HUES6 (cell line): ENCODE measurements around the gene KRT27.
"Not testable (repeated sequence)": the region's sequence is repeated elsewhere in the genome, so short reads cannot be mapped to it uniquely, and the experiment has no call there.

Experiments
- H3K27ac ChIP-seq: 2 replicates; pipeline ENCODE4 v1.7.0; 2013; ENCODE audit warnings: low read depth, mild to moderate bottlenecking, low read length, inconsistent platforms
- H3K27me3 ChIP-seq: 2 replicates; pipeline ENCODE4 v1.6.1; 2013; ENCODE audit warnings: low read length; ENCODE audit not compliant: control insufficient read depth, insufficient read depth
- H3K36me3 ChIP-seq: 2 replicates; pipeline ENCODE4 v1.6.1; 2013; ENCODE audit warnings: low read length; ENCODE audit not compliant: control insufficient read depth, insufficient read depth
- H3K4me1 ChIP-seq: 2 replicates; pipeline ENCODE4 v1.6.1; 2013; ENCODE audit warnings: low read length; ENCODE audit not compliant: control insufficient read depth, insufficient read depth
- H3K4me3 ChIP-seq: 2 replicates; pipeline ENCODE4 v1.5.1; 2013; ENCODE audit warnings: low read depth, low read length
- H3K9ac ChIP-seq: one replicate; pipeline ENCODE4 v1.6.1; 2013; ENCODE audit warnings: mild to moderate bottlenecking, low read length
- H3K9me3 ChIP-seq: 2 replicates; pipeline ENCODE4 v1.6.1; 2013; ENCODE audit warnings: low read depth, low read length; ENCODE audit not compliant: control insufficient read depth, insufficient read depth

The KRT27 gene

DNA sequence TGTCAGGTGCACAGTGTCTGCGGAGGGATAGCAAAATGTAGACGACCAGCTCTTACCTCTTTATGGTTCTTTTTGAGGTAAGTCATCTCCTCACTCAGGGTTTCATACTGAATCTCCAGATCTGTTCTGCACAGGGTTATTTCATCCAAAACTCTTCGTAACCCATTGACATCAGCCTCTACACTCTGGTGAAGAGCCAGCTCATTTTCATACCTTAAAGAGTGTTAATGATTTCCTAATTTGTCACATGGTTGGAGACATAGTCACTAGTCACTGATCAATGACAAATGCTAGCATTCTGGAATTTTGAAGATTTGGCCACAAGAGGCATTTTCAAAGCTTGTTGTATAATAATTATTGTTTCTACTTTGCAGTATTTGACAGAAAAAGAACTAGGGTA is 28.5 kb downstream of the KRT27 start:
- Histone ChIP-seq H3K4me3 (no peak overlapping the region), H3K36me3 (no peaks in the 10 kb centered on the region), H3K27me3 (peaks cover 10% of the 10 kb centered on the region; the same call in 1 of the 2 replicates), H3K27ac (no peak overlapping the region), H3K4me1 (no peaks in the 10 kb centered on the region), H3K9ac (no peak overlapping the region), H3K9me3 (peaks cover under 1% of the 10 kb centered on the region; the same call in 1 of the 2 replicates)

DNA sequence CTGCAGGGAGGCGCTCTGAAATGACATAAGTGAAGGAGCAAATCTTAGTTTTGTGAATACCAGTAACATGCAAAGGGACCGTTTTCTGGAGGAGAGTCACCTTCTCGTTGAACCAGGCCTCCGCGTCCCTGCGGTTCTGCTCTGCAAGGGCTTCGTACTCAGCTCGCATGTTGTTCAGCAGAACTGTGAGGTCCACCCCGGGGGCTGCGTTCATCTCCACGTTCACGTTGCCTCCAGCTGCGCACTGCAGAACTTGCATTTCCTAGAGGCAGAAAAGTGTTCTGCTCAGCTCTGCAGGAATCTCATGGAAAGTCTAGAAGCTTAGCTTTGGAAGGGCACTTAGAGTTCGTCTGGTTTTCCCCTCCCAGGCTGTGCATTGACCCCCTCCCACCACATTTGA is 31.3 kb downstream of the KRT27 start:
- Histone ChIP-seq H3K4me3 (no peak overlapping the region), H3K27me3 (peaks cover 15% of the 10 kb centered on the region; the same call in 1 of the 2 replicates), H3K36me3 (no peaks in the 10 kb centered on the region), H3K9me3 (no peaks in the 10 kb centered on the region), H3K27ac (no peak overlapping the region), H3K4me1 (no peaks in the 10 kb centered on the region), H3K9ac (no peak overlapping the region)

DNA sequence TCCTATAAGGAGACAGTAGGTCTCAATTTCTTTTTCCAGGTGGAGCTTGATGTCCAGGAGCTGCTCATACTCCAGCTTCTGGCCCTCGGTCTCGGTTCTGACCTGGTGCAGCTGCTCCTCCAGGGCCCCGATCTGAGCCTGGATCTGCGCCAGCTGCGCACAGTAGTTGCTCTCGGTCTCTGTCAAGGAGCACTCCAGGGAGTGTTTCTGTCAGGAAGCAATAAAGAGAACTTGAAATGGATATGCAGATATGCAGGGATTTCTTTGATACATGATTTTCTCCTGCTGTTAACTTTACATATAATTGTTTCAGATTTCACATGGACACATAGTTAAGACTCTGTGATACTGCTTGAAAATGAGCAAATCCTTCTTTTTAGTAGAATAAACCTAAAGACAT is 32.0 kb downstream of the KRT27 start:
- Histone ChIP-seq H3K36me3 (no peaks in the 10 kb centered on the region), H3K9me3 (no peaks in the 10 kb centered on the region)

DNA sequence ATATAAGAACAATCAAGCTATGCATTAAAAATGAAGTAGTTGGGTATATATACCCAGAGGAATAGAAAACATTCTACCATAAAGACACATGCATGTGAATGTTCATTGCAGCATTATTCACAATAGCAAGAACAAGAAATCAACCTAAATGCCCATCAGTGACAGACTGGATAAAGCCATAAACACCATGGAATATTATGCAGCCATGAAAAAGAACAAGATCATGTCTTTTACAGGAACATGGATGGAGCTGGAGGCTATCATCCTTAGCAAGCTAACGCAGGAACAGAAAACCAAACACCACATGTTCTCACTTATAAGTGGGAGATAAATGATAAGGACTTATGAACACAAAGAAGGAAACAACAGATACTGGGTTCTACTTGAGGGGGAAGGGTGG is 33.7 kb downstream of the KRT27 start:
- H3K9ac ChIP-seq, H3K27ac ChIP-seq, H3K9me3 ChIP-seq, H3K4me3 ChIP-seq, H3K36me3 ChIP-seq, H3K4me1 ChIP-seq: not testable (repeated sequence)
- peaks cover 13% of the 10 kb centered on the region; the same call in 1 of the 2 replicates for H3K27me3 ChIP-seq

More for the DNA sequence above, 32.0 kb downstream of the KRT27 start:
- H3K27ac ChIP-seq = no peak overlapping the region
- H3K9ac ChIP-seq = no peak overlapping the region
- H3K4me1 ChIP-seq = no peaks in the 10 kb centered on the region
- H3K27me3 ChIP-seq = peaks cover 15% of the 10 kb centered on the region; the same call in 1 of the 2 replicates
- H3K4me3 ChIP-seq = no peak overlapping the region

DNA sequence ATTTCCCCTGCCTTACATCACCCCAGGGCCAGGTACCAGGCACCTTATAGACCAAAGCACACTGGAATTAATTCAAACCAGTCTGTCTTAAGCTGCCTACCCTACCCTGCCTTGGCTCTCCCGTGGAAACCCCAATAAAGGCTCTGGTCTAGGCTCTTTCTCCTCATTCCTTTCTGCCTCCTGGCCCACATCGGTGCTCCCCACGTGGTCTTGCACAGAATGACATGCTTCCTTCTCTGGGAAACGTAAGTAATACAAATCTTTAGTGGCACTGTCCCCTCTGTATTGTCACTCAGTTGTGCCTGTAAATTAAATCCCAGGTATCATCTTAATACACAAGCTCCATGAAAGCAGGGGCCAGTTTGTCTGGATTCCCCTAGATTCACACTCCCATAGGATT is 43.8 kb downstream of the KRT27 start:
- no peaks in the 10 kb centered on the region for H3K36me3 ChIP-seq
- no peak overlapping the region for H3K27ac ChIP-seq
- H3K9ac ChIP-seq = no peak overlapping the region
- H3K4me3 ChIP-seq = no peak overlapping the region
- peaks cover 7% of the 10 kb centered on the region; the same call in 1 of the 2 replicates for H3K27me3 ChIP-seq
- H3K4me1 ChIP-seq = no peaks in the 10 kb centered on the region
- peaks cover 8% of the 10 kb centered on the region for H3K9me3 ChIP-seq

DNA sequence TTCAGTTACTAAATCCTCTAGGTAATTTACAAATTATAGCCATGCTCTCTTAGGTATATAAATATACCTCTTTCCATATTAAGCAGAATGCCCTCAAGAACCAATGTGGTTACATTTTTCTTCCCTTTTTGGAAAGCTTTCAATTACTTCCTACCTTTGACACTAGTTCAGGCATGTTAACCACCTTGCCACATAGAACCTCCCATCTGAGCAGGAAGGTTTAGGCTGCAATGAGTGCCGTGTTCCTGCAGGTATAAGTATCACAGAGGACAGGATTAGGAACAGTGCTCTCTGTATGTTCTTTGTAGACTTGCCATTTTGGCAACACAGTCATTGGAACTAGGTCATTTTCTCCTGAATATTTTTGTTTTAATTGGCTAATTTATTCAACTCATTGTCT is 47.3 kb downstream of the KRT27 start:
- no peak overlapping the region for H3K27ac ChIP-seq
- H3K4me3 ChIP-seq = no peak overlapping the region
- no peaks in the 10 kb centered on the region for H3K4me1 ChIP-seq
- H3K36me3 ChIP-seq = no peaks in the 10 kb centered on the region
- H3K9me3 ChIP-seq = peaks cover 8% of the 10 kb centered on the region; the same call in 1 of the 2 replicates
- peaks cover 12% of the 10 kb centered on the region; the same call in 1 of the 2 replicates for H3K27me3 ChIP-seq
- no peak overlapping the region for H3K9ac ChIP-seq

DNA sequence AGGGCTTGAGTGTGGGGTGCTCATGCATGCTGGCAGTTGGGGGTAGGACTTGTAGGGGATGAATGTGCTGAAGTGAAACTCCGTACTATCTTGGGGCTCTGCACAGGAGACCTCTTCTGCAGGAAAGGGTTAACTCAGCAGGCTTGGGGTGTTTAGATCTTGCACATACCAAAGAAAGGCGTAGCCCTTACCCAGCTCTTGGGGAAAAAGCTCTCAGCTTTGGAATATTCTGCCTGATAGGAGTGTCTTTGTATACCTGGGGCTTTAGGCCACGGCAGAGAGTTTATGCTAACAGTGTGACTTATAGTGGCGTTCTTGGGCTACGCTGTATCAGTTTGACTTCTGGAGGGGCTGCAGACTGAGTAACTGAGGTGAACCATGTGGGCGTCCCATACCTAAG is 48.3 kb downstream of the KRT27 start:
- Histone ChIP-seq H3K4me1 (no peaks in the 10 kb centered on the region), H3K9ac (no peak overlapping the region), H3K27ac (no peak overlapping the region), H3K36me3 (no peaks in the 10 kb centered on the region), H3K27me3 (peaks cover 14% of the 10 kb centered on the region; the same call in 1 of the 2 replicates), H3K4me3 (no peak overlapping the region), H3K9me3 (peaks cover 8% of the 10 kb centered on the region; the same call in 1 of the 2 replicates)

DNA sequence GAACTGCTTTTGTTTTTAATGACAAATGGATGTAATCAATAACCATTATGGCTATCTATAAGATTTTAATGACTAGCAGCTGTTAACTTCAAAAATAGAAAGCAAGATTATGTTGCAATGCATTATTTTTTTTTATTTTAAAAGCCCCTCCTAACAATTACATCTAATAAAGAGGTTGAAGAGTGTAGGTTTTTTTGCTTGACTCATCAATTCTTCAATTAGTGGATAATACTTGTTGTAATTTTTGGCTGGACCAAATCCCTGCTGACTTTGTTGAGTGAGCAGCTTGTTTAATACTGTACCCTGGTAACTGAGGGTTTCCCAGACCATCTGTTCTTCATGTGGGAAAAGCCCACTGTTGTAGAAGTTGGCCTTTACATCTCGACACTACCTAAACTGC is 51.4 kb downstream of the KRT27 start:
- Histone ChIP-seq H3K36me3 (no peaks in the 10 kb centered on the region), H3K4me1 (no peaks in the 10 kb centered on the region), H3K4me3 (no peak overlapping the region), H3K9ac (no peak overlapping the region), H3K27me3 (peaks cover 14% of the 10 kb centered on the region; the same call in 1 of the 2 replicates), H3K27ac (no peak overlapping the region), H3K9me3 (peaks cover 8% of the 10 kb centered on the region; the same call in 1 of the 2 replicates)

DNA sequence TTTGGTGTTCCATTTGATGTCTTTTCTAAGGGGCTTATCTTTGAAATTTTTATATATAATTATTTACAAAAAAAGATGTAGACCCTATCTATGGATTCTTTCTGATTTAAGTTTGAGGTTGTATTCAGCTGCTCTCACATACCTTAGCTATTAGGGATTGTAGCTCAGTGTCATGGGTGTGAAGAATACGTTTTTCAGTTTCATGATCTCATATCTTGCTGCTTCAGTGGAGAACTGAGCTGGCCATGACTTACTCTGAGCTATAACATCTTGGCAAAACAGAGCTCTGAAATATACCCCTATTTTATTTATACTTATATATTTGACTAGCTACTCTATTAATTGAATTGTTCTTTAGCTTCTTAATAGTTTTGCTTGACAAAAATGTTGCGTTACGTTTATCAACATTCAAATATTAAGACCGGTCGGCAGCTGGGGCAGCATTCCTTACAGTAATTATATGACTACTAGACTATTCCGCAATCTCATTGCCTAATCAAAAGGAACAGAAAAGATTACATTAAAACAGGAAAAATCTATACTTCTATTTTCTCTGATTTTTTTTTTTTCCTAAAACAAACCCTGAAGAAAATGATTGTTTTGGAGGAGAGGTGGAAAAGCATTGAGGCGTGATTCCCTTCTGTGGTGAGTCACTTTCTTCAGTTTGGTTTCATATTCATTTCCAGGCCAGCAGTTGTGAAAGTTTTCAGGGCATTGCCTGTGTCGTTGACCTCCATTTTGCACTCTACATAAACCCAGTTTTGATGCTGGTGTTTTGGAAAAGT is 54.7 kb downstream of the KRT27 start:
- Histone ChIP-seq H3K9ac (no peak overlapping the region), H3K9me3 (no peaks in the 10 kb centered on the region), H3K27ac (no peak overlapping the region), H3K36me3 (no peaks in the 10 kb centered on the region), H3K27me3 (peaks cover 14% of the 10 kb centered on the region; the same call in 1 of the 2 replicates), H3K4me3 (no peak overlapping the region), H3K4me1 (no peaks in the 10 kb centered on the region)

DNA sequence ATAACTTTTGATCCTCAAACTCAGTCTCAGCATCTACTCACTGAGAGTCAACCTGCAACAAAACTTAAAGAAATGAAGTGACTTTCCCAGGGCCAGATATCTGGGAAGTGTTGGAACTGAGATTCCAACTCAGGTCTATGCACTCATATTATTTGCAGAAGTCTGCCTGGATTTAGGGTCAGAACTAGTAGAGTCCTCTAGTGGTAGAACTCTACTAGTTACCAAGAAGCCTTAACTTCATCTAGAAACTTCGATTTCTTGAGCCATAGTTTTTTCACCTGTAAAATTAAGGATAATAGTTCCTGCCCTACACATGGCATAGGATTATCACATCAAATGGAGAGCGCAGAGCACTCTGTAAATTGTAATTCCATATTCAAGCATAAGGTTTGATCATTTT is 55.4 kb downstream of the KRT27 start:
- no peaks in the 10 kb centered on the region for H3K4me1 ChIP-seq
- H3K36me3 ChIP-seq = no peaks in the 10 kb centered on the region
- H3K27ac ChIP-seq = no peak overlapping the region
- H3K4me3 ChIP-seq = no peak overlapping the region
- H3K9ac ChIP-seq = no peak overlapping the region
- no peaks in the 10 kb centered on the region for H3K9me3 ChIP-seq
- H3K27me3 ChIP-seq = peaks cover 14% of the 10 kb centered on the region; the same call in 1 of the 2 replicates
